ENCODE data around the gene ENHO.

- TF ChIP-seq, protein P1, sequence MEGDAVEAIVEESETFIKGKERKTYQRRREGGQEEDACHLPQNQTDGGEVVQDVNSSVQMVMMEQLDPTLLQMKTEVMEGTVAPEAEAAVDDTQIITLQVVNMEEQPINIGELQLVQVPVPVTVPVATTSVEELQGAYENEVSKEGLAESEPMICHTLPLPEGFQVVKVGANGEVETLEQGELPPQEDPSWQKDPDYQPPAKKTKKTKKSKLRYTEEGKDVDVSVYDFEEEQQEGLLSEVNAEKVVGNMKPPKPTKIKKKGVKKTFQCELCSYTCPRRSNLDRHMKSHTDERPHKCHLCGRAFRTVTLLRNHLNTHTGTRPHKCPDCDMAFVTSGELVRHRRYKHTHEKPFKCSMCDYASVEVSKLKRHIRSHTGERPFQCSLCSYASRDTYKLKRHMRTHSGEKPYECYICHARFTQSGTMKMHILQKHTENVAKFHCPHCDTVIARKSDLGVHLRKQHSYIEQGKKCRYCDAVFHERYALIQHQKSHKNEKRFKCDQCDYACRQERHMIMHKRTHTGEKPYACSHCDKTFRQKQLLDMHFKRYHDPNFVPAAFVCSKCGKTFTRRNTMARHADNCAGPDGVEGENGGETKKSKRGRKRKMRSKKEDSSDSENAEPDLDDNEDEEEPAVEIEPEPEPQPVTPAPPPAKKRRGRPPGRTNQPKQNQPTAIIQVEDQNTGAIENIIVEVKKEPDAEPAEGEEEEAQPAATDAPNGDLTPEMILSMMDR (conservative IDR thresholded peaks at IDR 0.05 in 1 of 2, IDR thresholded peaks at IDR 0.05 in 1 of 2; ENCODE audit: extremely low read depth in 1 of 2, insufficient read depth in 1 of 2, low read depth in 1 of 2, low read length in 2 of 2): no peak
- no peak for TF ChIP-seq EZH2 (IDR thresholded peaks at IDR 0.05; ENCODE audit: borderline replicate concordance, low read length)
Measured at GRCh38 chr9:34546102-34546833, 23.5 kb upstream of the ENHO start.

Measured in mammary epithelial cell (primary cell).